Subcutaneous abdominal adipose tissue (tissue), 5 donors: Measurements from ENCODE around the gene CSF1R.
A peak's percentile ranks its signal among the peaks of the same experiment; 100 is the strongest.

Experiments used
- H3K27ac ChIP-seq: one replicate; pipeline ENCODE4 v1.7.0; 2013; ENCODE audit warnings: low read depth, mild to moderate bottlenecking, inconsistent platforms, low read length, moderate library complexity
- H3K27me3 ChIP-seq, 5 donors: one replicate each; pipeline ENCODE4 v1.7.0; 2013; ENCODE audit warnings: low read length in 5 of 5, inconsistent platforms in 1 of 5; ENCODE audit not compliant: control insufficient read depth in 5 of 5, insufficient read depth in 4 of 5
- H3K36me3 ChIP-seq, 5 donors: one replicate each; pipeline ENCODE4 v1.7.0; 2013; ENCODE audit warnings: low read length in 5 of 5; ENCODE audit not compliant: control insufficient read depth in 5 of 5, insufficient read depth in 5 of 5
- H3K4me1 ChIP-seq, 5 donors: one replicate each; pipeline ENCODE4 v1.7.0; 2013; ENCODE audit warnings: low read length in 5 of 5, mild to moderate bottlenecking in 3 of 5, moderate library complexity in 1 of 5; ENCODE audit not compliant: control insufficient read depth in 5 of 5, insufficient read depth in 5 of 5
- H3K4me3 ChIP-seq, 5 donors: one replicate each; pipeline ENCODE4 v1.7.0; 2013; ENCODE audit warnings: low read length in 5 of 5, low read depth in 1 of 5
- H3K9ac ChIP-seq, 5 donors: one replicate each; pipeline ENCODE4 v1.7.0; 2013; ENCODE audit warnings: low read length in 5 of 5, mild to moderate bottlenecking in 4 of 5, moderate library complexity in 3 of 5
- H3K9me3 ChIP-seq, 5 donors: one replicate each; pipeline ENCODE4 v1.7.0; 2013; ENCODE audit warnings: low read length in 5 of 5; ENCODE audit not compliant: control insufficient read depth in 5 of 5
- donor health status: healthy.
- donor health status: healthy.
- donor health status: healthy.
- donor health status: healthy.
- donor health status: healthy.

Gene CSF1R

DNA sequence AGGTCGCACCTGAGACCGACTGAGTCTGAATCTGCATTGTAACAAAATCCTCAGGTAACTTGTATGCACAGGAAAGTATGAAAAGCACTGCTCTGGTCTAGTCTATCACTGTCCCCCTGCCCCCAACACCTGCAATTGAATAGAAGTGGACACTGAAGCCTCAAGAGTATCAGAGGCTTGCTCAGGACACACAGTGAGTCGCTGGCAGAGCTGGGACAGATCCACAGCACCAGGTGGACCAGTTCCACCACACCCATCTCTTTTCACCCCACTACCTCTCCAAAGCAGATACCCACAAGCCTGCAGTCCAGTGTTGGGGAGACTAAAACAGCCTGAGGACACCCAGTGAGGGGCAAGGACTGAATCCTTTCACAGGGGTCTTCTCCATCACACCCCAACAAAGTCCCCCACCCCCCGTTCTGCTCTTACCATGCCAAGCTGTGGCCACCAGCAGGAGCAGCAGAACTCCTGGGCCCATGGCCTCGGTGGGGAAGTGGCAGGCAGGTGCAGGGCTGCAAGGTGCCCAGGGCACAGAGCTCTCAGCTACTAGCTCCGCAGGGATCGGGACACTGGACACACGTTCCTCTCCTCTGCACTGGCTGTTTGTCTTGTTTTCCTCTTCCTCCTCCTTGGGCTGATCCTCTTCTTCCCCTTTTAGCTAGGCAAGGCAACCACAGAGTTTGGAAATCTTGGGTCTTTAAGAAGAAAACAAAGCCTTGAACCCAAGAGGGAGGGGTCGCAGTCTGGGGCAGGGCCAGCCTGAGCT lies at the start of gene CSF1R:
Gene CSF1R (minus strand): TSS at position 605 of the 766 bp plus-strand sequence. CDS start 127 bp downstream, at position 478.
- Histone ChIP-seq H3K9ac (peak within 1 kb of the TSS in 4 of 5 donors; percentile 17 to 75 (median 46)), H3K4me1 (peaks cover 0 to 17% (median 4%) of the 10 kb centered on the region in 5 donors), H3K27me3 (no peaks in the 10 kb centered on the region), H3K27ac (no peak within 1 kb of the TSS), H3K4me3 (peak within 1 kb of the TSS; percentile 57 to 79 (median 64)), H3K36me3 (peaks cover 0 to under 1% (median 0%) of the 10 kb centered on the region in 5 donors), H3K9me3 (no peaks in the 10 kb centered on the region)

DNA sequence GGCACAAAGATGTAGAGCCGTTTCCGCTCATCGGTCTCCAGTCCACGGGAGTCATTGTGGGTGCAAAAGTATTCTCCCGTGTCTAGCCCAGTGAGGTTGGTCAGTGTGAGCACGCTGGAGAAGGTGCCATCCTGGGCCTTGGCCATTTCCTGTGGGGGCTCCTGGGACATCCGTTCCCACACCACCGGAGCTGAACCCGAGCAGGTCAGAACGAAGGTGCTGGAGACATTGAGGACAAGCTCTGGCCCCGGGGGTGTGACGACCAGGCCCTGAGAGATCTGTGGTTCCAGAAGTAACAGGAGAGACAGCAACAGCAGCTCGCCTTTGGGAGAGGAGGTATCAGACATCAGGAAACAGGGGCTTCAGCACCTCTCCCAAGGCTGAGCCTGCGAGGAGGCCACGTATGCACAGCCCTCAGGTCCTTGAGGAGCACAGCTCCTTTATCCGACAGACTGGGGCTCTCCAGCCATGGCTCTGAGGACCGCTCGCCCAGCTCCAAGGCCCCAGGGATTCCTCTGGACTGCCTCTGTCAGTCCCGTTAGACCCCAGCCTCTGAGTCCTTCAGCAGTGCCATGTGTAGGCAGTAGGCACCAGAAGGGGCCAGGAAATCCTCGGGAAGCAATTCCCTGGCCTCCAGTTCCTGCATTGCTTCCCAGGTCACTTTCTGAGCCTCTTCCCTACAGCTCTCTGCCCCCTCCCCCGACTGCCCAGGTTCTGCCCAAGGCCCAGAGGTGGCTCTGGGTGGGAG lies 49.4 kb upstream of the CSF1R start:
- Histone ChIP-seq H3K36me3 (peaks cover 0 to 26% (median 21%) of the 10 kb centered on the region in 5 donors), H3K4me3 (no peak overlapping the region), H3K27me3 (peaks cover 0 to 19% (median 2%) of the 10 kb centered on the region in 5 donors), H3K9ac (no peak overlapping the region), H3K4me1 (peaks cover 7 to 70% (median 54%) of the 10 kb centered on the region in 5 donors), H3K9me3 (no peaks in the 10 kb centered on the region), H3K27ac (peak overlapping the region; percentile 17)

DNA sequence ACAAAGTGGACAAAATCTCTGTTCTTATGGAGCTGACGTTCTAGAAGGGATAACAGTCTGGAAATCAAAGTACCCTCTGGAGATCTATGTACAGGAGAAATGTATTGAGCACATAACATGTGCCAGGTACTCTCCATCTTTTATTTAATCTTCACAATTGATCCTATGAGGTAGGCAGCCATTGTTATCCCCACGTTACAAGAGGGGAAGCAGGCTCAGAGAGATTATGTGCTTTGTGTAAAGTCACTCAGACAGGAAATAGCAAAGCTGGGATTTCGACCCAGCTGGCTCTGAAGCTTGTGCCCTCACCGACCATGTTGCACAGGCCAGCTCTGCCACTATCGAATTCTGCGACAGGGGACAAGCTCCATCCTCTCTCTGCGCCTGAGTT lies 47.8 kb upstream of the CSF1R start:
- H3K27ac ChIP-seq = no peak overlapping the region
- H3K4me1 ChIP-seq = peaks cover 7 to 70% (median 56%) of the 10 kb centered on the region in 5 donors
- H3K9ac ChIP-seq = no peak overlapping the region
- no peak overlapping the region for H3K4me3 ChIP-seq
- no peaks in the 10 kb centered on the region for H3K9me3 ChIP-seq
- peaks cover 0 to 17% (median 0%) of the 10 kb centered on the region in 5 donors for H3K27me3 ChIP-seq
- H3K36me3 ChIP-seq = peaks cover 0 to 38% (median 28%) of the 10 kb centered on the region in 5 donors

DNA sequence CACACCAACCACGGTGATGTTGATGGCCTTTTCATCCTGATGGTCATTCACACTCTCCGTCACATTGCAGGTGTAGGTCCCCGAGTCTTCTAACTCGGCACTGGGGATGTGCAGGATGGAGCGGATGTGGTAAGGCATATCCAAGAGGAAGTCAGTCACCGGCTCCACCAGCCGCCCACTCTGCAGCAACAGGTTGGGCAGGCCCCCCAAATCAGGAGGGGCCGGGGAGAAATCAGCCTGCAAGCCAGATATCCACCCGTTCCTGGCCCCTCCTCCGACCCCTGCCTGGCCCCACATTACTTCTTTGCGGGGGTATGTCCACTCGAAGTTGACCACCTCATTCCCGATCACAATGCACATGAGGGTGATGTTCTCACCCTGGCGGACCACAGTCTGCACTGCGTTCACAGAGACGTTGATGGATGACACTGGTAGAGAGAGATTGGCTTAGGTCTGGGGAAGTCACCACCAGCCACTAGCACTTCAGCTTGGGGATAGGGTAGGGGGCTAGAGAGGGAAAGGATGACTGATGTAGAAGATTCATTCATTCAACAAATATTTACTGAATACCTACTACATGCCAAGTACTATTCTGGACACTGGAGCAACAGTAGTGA lies 47.3 kb upstream of the CSF1R start:
- Histone ChIP-seq H3K4me3 (no peak overlapping the region), H3K27ac (no peak overlapping the region), H3K9ac (no peak overlapping the region), H3K4me1 (peaks cover 5 to 65% (median 52%) of the 10 kb centered on the region in 5 donors), H3K27me3 (peaks cover 0 to 17% (median 0%) of the 10 kb centered on the region in 5 donors), H3K36me3 (peaks cover 4 to 43% (median 33%) of the 10 kb centered on the region in 5 donors), H3K9me3 (no peaks in the 10 kb centered on the region)

DNA sequence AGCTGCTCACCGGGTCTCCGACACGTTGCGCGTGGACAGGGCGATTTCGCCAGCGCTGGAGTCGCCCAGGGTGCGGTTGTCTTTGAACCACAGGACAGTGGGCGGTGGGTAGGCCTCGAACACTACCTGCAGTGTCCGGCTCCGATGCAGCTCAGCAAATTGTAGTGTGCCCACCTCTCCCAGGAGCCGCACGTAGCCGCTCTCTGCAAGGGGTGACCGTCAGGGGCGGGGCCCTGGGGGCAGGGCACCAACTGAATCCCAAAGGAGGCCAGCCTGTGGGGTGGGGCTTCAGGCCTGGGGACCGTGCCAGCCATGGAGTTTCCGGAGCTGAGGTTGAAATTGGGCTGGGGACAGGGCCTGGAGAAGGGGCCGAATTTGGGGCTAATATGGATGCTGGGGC lies 46.4 kb upstream of the CSF1R start:
- peaks cover 0 to 13% (median 0%) of the 10 kb centered on the region in 5 donors for H3K27me3 ChIP-seq
- peaks cover 4 to 49% (median 38%) of the 10 kb centered on the region in 5 donors for H3K36me3 ChIP-seq
- no peak overlapping the region for H3K9ac ChIP-seq
- H3K9me3 ChIP-seq = no peaks in the 10 kb centered on the region
- peaks cover 2 to 56% (median 43%) of the 10 kb centered on the region in 5 donors for H3K4me1 ChIP-seq
- no peak overlapping the region for H3K4me3 ChIP-seq
- H3K27ac ChIP-seq = no peak overlapping the region

DNA sequence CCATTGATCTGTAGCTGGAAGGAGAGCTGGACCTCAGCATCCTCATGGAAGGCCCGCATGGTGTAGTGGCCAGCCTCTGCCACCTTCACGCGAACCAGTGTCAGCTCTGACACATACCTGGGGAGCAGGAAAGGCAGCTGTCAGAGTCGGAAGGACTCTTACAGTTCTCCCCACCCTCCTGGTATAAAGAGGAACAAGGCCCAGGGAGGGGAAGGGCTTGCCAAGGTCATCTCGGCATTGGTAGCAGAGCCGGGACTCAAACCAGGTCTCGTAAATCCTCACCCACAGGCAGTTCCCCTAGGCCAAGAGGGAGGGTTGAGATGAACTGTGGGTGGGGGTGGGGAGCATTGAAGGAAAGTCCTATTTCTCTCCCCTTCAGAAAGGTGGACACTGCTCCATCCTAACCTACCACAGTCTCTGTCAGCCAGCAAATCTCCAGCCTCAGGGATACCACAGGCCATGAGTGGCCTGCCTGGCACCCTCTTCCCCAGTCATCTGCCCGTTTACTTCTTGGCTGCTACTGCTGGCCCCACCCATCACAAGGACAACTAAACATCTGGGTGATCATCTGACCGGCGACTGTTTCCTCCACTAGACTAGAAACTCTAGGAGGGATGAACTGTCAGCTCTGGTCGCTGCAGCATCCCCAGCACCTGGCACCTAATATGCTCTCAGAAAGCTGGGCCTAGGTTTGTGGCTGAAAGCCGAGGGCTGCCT lies 45.8 kb upstream of the CSF1R start:
- Histone ChIP-seq H3K27ac (no peak overlapping the region), H3K4me3 (no peak overlapping the region), H3K36me3 (peaks cover 4 to 49% (median 39%) of the 10 kb centered on the region in 5 donors), H3K4me1 (peaks cover 2 to 50% (median 37%) of the 10 kb centered on the region in 5 donors), H3K27me3 (peaks cover 0 to 11% (median 0%) of the 10 kb centered on the region in 5 donors), H3K9me3 (no peaks in the 10 kb centered on the region), H3K9ac (no peak overlapping the region)

DNA sequence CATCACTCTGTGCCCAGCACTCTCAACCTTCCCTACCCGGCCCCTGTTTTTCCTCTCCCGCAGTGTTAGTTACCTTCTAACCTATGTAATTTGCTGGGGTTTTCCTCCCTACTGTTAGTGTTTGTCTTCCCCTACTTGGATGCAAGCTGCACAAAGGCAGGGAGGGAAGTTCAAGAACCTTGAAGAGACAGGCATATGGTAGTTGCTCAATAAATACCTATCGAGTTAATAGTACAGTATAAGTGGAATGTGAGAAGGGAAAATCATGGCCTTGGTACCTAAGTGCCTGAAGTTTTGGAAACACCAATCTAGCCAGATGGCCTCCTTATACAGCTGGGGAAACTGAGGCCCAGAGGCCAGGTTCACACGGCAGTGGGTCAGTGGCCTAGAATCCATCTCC lies 45.1 kb upstream of the CSF1R start:
- Histone ChIP-seq H3K27me3 (peaks cover 0 to 8% (median 0%) of the 10 kb centered on the region in 5 donors), H3K4me3 (no peak overlapping the region), H3K9me3 (no peaks in the 10 kb centered on the region), H3K27ac (no peak overlapping the region), H3K36me3 (peaks cover 4 to 50% (median 42%) of the 10 kb centered on the region in 5 donors), H3K4me1 (peaks cover 2 to 43% (median 35%) of the 10 kb centered on the region in 5 donors), H3K9ac (peak overlapping the region in 1 of 5 donors; percentile 31)

DNA sequence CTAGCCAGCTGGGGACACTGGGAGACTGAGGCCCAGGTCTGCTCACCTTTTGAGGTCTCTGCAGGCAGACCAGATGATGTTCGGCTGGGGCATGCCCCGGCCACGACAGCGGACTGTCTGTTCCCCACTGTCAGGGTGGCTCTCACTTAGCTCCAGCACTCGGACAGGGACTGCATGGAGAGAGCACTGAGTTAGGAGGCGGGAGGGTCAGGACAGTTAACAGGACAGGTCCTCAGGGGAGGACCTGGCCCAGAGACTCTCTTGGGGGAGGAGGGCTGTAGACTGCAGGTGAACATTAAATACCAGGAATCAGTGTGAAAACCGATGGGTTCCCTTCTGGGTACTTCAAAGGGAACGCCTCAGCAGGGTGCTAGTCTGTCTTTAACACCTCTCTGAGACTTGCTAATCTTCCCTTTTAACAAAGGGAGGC lies 44.2 kb upstream of the CSF1R start:
- H3K9ac ChIP-seq = no peak overlapping the region
- no peak overlapping the region for H3K27ac ChIP-seq
- H3K4me1 ChIP-seq = peaks cover 2 to 35% (median 35%) of the 10 kb centered on the region in 5 donors
- H3K9me3 ChIP-seq = no peaks in the 10 kb centered on the region
- H3K27me3 ChIP-seq = peaks cover 0 to 5% (median 0%) of the 10 kb centered on the region in 5 donors
- peaks cover 4 to 57% (median 48%) of the 10 kb centered on the region in 5 donors for H3K36me3 ChIP-seq
- H3K4me3 ChIP-seq = no peak overlapping the region

DNA sequence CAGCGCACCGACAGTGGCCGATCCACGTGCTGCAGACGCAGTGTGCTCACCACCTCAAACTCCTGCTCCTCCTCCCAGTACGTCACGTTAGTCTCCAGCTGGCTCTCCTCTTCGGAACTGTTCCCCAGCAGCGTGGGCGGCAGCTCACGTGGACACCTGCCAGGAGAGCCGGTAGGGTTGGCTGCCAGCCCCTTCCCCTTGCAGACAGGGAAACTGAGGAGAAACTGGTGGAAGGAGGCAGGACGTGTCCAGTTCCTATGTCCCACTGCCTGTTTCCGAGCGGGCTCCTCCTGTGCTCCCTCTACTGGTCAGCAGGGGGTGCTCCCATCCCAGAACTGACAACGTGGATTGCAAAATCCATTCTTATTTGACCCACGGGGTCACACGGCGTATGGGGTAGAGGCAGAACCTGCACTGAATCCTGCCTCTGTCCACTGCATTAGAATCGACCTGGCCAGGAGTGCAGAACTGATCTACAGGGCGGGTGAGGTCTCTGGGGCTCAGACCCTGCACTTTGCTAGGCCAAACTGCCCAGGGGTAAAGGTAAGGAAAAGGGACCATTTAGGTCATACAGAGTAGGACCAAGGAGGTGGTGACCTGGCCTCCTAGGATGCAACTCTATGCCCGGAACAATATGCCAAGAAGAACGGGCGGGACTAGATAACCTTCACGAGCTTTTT lies 43.6 kb upstream of the CSF1R start:
- H3K9me3 ChIP-seq = no peaks in the 10 kb centered on the region
- H3K36me3 ChIP-seq = peaks cover 4 to 58% (median 49%) of the 10 kb centered on the region in 5 donors
- peak overlapping the region in 1 of 5 donors; percentile 4 for H3K9ac ChIP-seq
- H3K27me3 ChIP-seq = peaks cover 0 to 5% (median 0%) of the 10 kb centered on the region in 5 donors
- H3K27ac ChIP-seq = no peak overlapping the region
- peak overlapping the region in 4 of 5 donors; percentile 32 to 61 (median 44) for H3K4me3 ChIP-seq
- H3K4me1 ChIP-seq = peaks cover 2 to 35% (median 31%) of the 10 kb centered on the region in 5 donors
